Endothelial cell of umbilical vein (primary cell): ENCODE data around the gene ZPBP2. TPM values are rescaled to one million over a fixed set of nuclear protein-coding genes. Genes with fewer than 3 reads are reported as not detected.

Source experiments
- BruUV-seq: library from RNA; stranded (reverse); fragments of 400-500 nt; replicated peaks from 2 replicates; lab custom pipeline; 2021; lab: Mats Ljungman, UMichigan
- CTCF ChIA-PET: fragments of 300-600, 350-600 bp; sonication (Branson Sonifier 250); formaldehyde crosslinking; loops from one replicate; lab custom pipeline; 2021; ENCODE audit warnings: antibody characterized with exemption, inconsistent platforms; lab: Charles Lee
- POLR2A ChIA-PET: fragments of 300-600, 350-600 bp; sonication (Branson Sonifier 250); formaldehyde crosslinking; loops from one replicate; lab custom pipeline; 2021; ENCODE audit warnings: antibody characterized with exemption, inconsistent platforms; lab: Charles Lee
- DNase-seq: peaks from one replicate; pipeline ENCODE4 v3.0.0-alpha.2; 2011; ENCODE audit warnings: low read depth, low spot score
- FAIRE-seq: peaks from 2 replicates; lab custom pipeline; 2011; peaks lifted over from hg19 to GRCh38; lab: Jason Lieb, UNC
- H2AFZ ChIP-seq: 2 replicates; pipeline ENCODE4 v1.6.0; 2012; ENCODE audit warnings: low read depth, low read length, control low read depth, inconsistent platforms
- H3K27ac ChIP-seq: 2 replicates; pipeline ENCODE4 v1.5.1; 2011; ENCODE audit warnings: low read depth, mild to moderate bottlenecking, control low read depth, low read length, moderate library complexity; ENCODE audit not compliant: insufficient read depth
- H3K27me3 ChIP-seq, 2 experiments: 2 replicates each; pipeline versions ENCODE4 v1.6.0 to v1.6.1; 2011; ENCODE audit warnings: low read length in 2 of 2, mixed read lengths in 1 of 2; ENCODE audit not compliant: control insufficient read depth in 2 of 2, insufficient read depth in 2 of 2
- H3K36me3 ChIP-seq, 2 experiments: 2 replicates in 1 of 2; 3 replicates in 1 of 2; pipeline ENCODE4 v1.5.1; 2011; ENCODE audit warnings: low read length in 2 of 2, mild to moderate bottlenecking in 1 of 2, moderate library complexity in 1 of 2; ENCODE audit not compliant: control insufficient read depth in 2 of 2, insufficient read depth in 2 of 2; ENCODE audit errors: extremely low read depth in 1 of 2
- H3K4me1 ChIP-seq: 3 replicates; pipeline ENCODE4 v1.5.1; 2011; ENCODE audit warnings: mild to moderate bottlenecking, low read length; ENCODE audit not compliant: control insufficient read depth, insufficient read depth; ENCODE audit errors: extremely low read depth
- H3K4me2 ChIP-seq: 2 replicates; pipeline ENCODE4 v1.6.1; 2011; ENCODE audit warnings: low read length, control low read depth, mixed read lengths; ENCODE audit not compliant: insufficient read depth
- H3K4me3 ChIP-seq, 3 experiments: fragments of 200-600 bp in 1 of 3; sonication (generic), shearing (Covaris generic) in 1 of 3; replicated peaks in 1 of 3; 2 replicates each; pipeline ENCODE4 v1.5.1; 2011 to 2016; ENCODE audit warnings: control low read depth in 3 of 3, low read length in 3 of 3, mild to moderate bottlenecking in 2 of 3, inconsistent platforms in 1 of 3, low read depth in 1 of 3, moderate library complexity in 1 of 3; ENCODE audit not compliant: insufficient read depth in 1 of 3
- H3K79me2 ChIP-seq: 2 replicates; pipeline ENCODE4 v1.6.0; 2012; ENCODE audit warnings: low read length, inconsistent platforms; ENCODE audit not compliant: control insufficient read depth, insufficient read depth
- H3K9ac ChIP-seq: replicated peaks from 2 replicates; pipeline ENCODE3; 2011; ENCODE audit warnings: low read length, control low read depth; ENCODE audit not compliant: insufficient read depth; ENCODE audit errors: extremely low read depth
- H3K9me1 ChIP-seq: replicated peaks from 3 replicates; pipeline ENCODE4 v1.6.0; 2011; ENCODE audit warnings: mild to moderate bottlenecking, low read length; ENCODE audit not compliant: control insufficient read depth, insufficient read depth; ENCODE audit errors: extremely low read depth
- H3K9me3 ChIP-seq: replicated peaks from 2 replicates; pipeline ENCODE4 v1.5.1; 2012; ENCODE audit warnings: low read length, inconsistent platforms; ENCODE audit not compliant: control insufficient read depth, insufficient read depth
- H4K20me1 ChIP-seq: replicated peaks from 2 replicates; pipeline ENCODE3; 2011; ENCODE audit warnings: mild to moderate bottlenecking, low read length; ENCODE audit not compliant: control insufficient read depth, insufficient read depth; ENCODE audit errors: extremely low read depth
- CTCF ChIP-seq, 2 donors: IDR thresholded peaks; 1 replicate in 1 of 2; 2 replicates in 1 of 2; pipeline ENCODE4 v1.5.1; 2011; ENCODE audit warnings: low read length in 2 of 2, mild to moderate bottlenecking in 2 of 2, moderate library complexity in 2 of 2, control low read depth in 1 of 2, inconsistent platforms in 1 of 2, low read depth in 1 of 2; ENCODE audit not compliant: insufficient read depth in 1 of 2; ENCODE audit errors: extremely low read depth in 1 of 2
- EZH2 ChIP-seq: IDR thresholded peaks from 2 replicates; pipeline ENCODE4 v1.6.1; 2012; ENCODE audit warnings: borderline replicate concordance, low read depth, mild to moderate bottlenecking, moderate library complexity, low read length, inconsistent platforms; ENCODE audit not compliant: severe bottlenecking
- FOS ChIP-seq: IDR thresholded peaks from 2 replicates; pipeline ENCODE4 v1.6.1; 2011; ENCODE audit warnings: mild to moderate bottlenecking, low read length, moderate library complexity, borderline replicate concordance; ENCODE audit not compliant: insufficient read depth
- GATA2 ChIP-seq: IDR thresholded peaks from 2 replicates; pipeline ENCODE4 v1.7.0; 2011; ENCODE audit warnings: low read depth, mild to moderate bottlenecking, moderate library complexity, mixed read lengths, low read length; ENCODE audit not compliant: insufficient read length, insufficient read depth
- JUN ChIP-seq: IDR thresholded peaks from 2 replicates; pipeline ENCODE4 v1.6.1; 2011; ENCODE audit warnings: borderline replicate concordance, low read depth; ENCODE audit not compliant: insufficient read length, insufficient read depth
- MAX ChIP-seq: IDR thresholded peaks from 2 replicates; pipeline ENCODE4 v1.6.1; 2011; ENCODE audit not compliant: insufficient read depth, insufficient read length
- MYC ChIP-seq: IDR thresholded peaks from one replicate; pipeline ENCODE4 v1.6.1; 2011; ENCODE audit warnings: mild to moderate bottlenecking, low read depth, low read length
- POLR2A ChIP-seq: IDR thresholded peaks from 2 replicates; pipeline ENCODE4 v1.6.1; 2012; ENCODE audit warnings: low read depth, mild to moderate bottlenecking, control low read depth, low read length
- POLR2AphosphoS5 ChIP-seq: IDR thresholded peaks from 2 replicates; pipeline ENCODE4 v1.6.1; 2012; ENCODE audit warnings: low read depth, mild to moderate bottlenecking, control low read depth, low read length, moderate library complexity; ENCODE audit not compliant: insufficient read depth
- dilution Hi-C: fragments of 300-500 bp; cut with MboI; formaldehyde crosslinking; loops from one replicate; pipeline ENCODE4 v1.15.0; 2019; ENCODE audit warnings: low sequenced_read_pairs; ENCODE audit not compliant: extremely low pct_ligation_motif_present
- intact Hi-C: fragments of 100-400 bp; cut with micrococcal nuclease; formaldehyde crosslinking; loops from one replicate; pipeline ENCODE4 v1.10.0; 2022
- polyA plus RNA-seq, 4 experiments: library from polyadenylated mRNA; depleted of rRNA in 3 of 4; stranded (reverse) in 3 of 4; unstranded in 1 of 4; fragments of >200 nt; gene quantifications; 2 replicates each; pipeline versions ENCODE4 v1.2.1 to v1.2.3, GENCODE V29; 2011 to 2012; ENCODE audit warnings: missing spikeins in 1 of 4
- total RNA-seq: library from RNA; stranded (reverse); gene quantifications from 2 replicates; pipeline ENCODE4 v1.2.3, GENCODE V29; 2021

ZPBP2 gene
- total and polyA plus RNA-seq, 2 donors (not counting 3 experiments of a cell fraction or from before 2014, with no cell fraction given): not detected

GRCh38 chr17:39924691-39925055 is 56.7 kb downstream of the ZPBP2 start:
- Histone ChIP-seq H2AFZ (no peak overlapping the region), H3K27me3 (no peaks in the 10 kb centered on the region), H3K9me3 (no peaks in the 10 kb centered on the region), H4K20me1 (no peaks in the 10 kb centered on the region), H3K79me2 (peaks cover 24% of the 10 kb centered on the region), H3K4me3 (no peak overlapping the region), H3K9ac (no peak overlapping the region), H3K4me2 (no peak overlapping the region), H3K36me3 (peaks cover 5 to 29% of the 10 kb centered on the region in 2 experiments), H3K9me1 (no peaks in the 10 kb centered on the region), H3K4me1 (peaks cover 35% of the 10 kb centered on the region), H3K27ac (no peak overlapping the region)
- no TSS peak for BruUV-seq
- ChIA-PET POLR2A (no interaction called here), CTCF (interaction anchor here (1.0 to 1.3 kb wide), 5 partner anchors 10 to 377 kb away, joined by 3 to 6 read pairs (median 3); partner anchors contain the start of gene PSMD3)
- dilution Hi-C loops: no loop called here
- FAIRE-seq: no peak
- intact Hi-C loops: no loop called here
- no peak for DNase-seq
- TF ChIP-seq POLR2AphosphoS5 (no peak), MAX (no peak), MYC (no peak), CTCF (IDR thresholded peaks at IDR 0.05; ENCODE audit: extremely low read depth in 1 of 2, insufficient read depth in 1 of 2, low read depth in 1 of 2, low read length in 2 of 2) (no peak), EZH2 (no peak), POLR2A (no peak), JUN (no peak), GATA2 (no peak), FOS (no peak)
